GM12878 (cell line): ENCODE data around the gene HMG20B. TPM values are rescaled to one million over a fixed set of nuclear protein-coding genes. Genes with fewer than 3 reads are reported as not detected.

ENCODE experiments used
- ATAC-seq: fragments of 200-7000 bp; cut with Tn5 transposase; 3 replicates; pipeline ENCODE4 v1.9.1; 2020; ENCODE audit warnings: mild to moderate bottlenecking, moderate library complexity
- BruUV-seq: library from RNA; stranded (reverse); fragments of 400-500 nt; replicated peaks from 2 replicates; lab custom pipeline; 2021; lab: Mats Ljungman, UMichigan
- CTCF ChIA-PET: fragments of 300-600 bp; sonication (Branson Sonifier 250); formaldehyde crosslinking; extraction: SDS; loops from one replicate; lab custom pipeline; 2021; ENCODE audit warnings: inconsistent platforms; lab: Yijun Ruan, JAX
- POLR2A ChIA-PET: fragments of 350-600 bp; formaldehyde crosslinking; extraction: SDS; loops from one replicate; lab custom pipeline; 2021; ENCODE audit warnings: inconsistent platforms; lab: Charles Lee
- RAD21 ChIA-PET: fragments of 300-600 bp; sonication (Branson Sonifier 250); formaldehyde crosslinking; loops from one replicate; lab custom pipeline; 2023; ENCODE audit warnings: antibody characterized with exemption; ENCODE audit not compliant: unreplicated experiment; lab: Charles Lee
- SMC1A ChIA-PET: fragments of 300-600 bp; sonication (Branson Sonifier 250); formaldehyde crosslinking; loops from one replicate; lab custom pipeline; 2023; ENCODE audit not compliant: unreplicated experiment, uncharacterized antibody; lab: Charles Lee
- DNase-seq: peaks from one replicate; pipeline ENCODE4 v3.0.0-alpha.2; 2011; ENCODE audit warnings: low read depth, low spot score
- FAIRE-seq: peaks from 3 replicates; lab custom pipeline; 2011; peaks lifted over from hg19 to GRCh38; lab: Jason Lieb, UNC
- H2AFZ ChIP-seq: 2 replicates; pipeline ENCODE4 v1.6.0; 2011; ENCODE audit warnings: low read depth, low read length, control low read depth; ENCODE audit not compliant: control insufficient read depth
- H3K27ac ChIP-seq: 2 replicates; pipeline ENCODE4 v1.5.1; 2011; ENCODE audit warnings: control low read depth; ENCODE audit not compliant: control insufficient read depth, insufficient read depth
- H3K27me3 ChIP-seq, 2 experiments: replicated peaks in 1 of 2; 2 replicates each; pipeline versions ENCODE4 v1.6.0 to v1.6.1; 2011; ENCODE audit warnings: low read length in 1 of 2; ENCODE audit not compliant: control insufficient read depth in 2 of 2, insufficient read depth in 2 of 2
- H3K36me3 ChIP-seq, 2 experiments: 2 replicates each; pipeline ENCODE4 v1.5.1; 2011; ENCODE audit warnings: low read length in 1 of 2; ENCODE audit not compliant: control insufficient read depth in 2 of 2, insufficient read depth in 2 of 2
- H3K4me1 ChIP-seq: 2 replicates; pipeline ENCODE4 v1.6.1; 2011; ENCODE audit warnings: mild to moderate bottlenecking, low read length, moderate library complexity, mixed read lengths; ENCODE audit not compliant: control insufficient read depth, insufficient read depth
- H3K4me2 ChIP-seq: 2 replicates; pipeline ENCODE4 v1.6.0; 2011; ENCODE audit warnings: control low read depth; ENCODE audit not compliant: control insufficient read depth, insufficient read depth
- H3K4me3 ChIP-seq: fragments of 200-600 bp; sonication (generic); 2 replicates; pipeline ENCODE4 v1.5.1; 2016
- H3K79me2 ChIP-seq: 2 replicates; pipeline ENCODE4 v1.6.0; 2011; ENCODE audit warnings: low read length; ENCODE audit not compliant: control insufficient read depth, insufficient read depth
- H3K9ac ChIP-seq: 2 replicates; pipeline ENCODE4 v1.8.0; 2011; ENCODE audit warnings: low read length, control low read depth, mixed read lengths; ENCODE audit not compliant: control insufficient read depth, insufficient read depth
- H3K9me3 ChIP-seq: replicated peaks from 3 replicates; pipeline ENCODE4 v1.5.1; 2011; ENCODE audit warnings: mild to moderate bottlenecking, low read length; ENCODE audit not compliant: control insufficient read depth, insufficient read depth
- H4K20me1 ChIP-seq: 2 replicates; pipeline ENCODE4 v1.6.0; 2011; ENCODE audit not compliant: control insufficient read depth, insufficient read depth
- ELK1 ChIP-seq: IDR thresholded peaks from 2 replicates; pipeline ENCODE4 v1.6.1; 2012; ENCODE audit warnings: low read depth, low read length, improper control_type of control experiment
- IRF4 ChIP-seq: IDR thresholded peaks from 2 replicates; pipeline ENCODE4 v1.6.1; 2011; ENCODE audit warnings: low read depth, low read length
- MLLT1 ChIP-seq: fragments of 450-650 bp; IDR thresholded peaks from 2 replicates; pipeline ENCODE4 v1.6.1; 2016; ENCODE audit warnings: mild to moderate bottlenecking
- POLR2A ChIP-seq: IDR thresholded peaks from 2 replicates; pipeline ENCODE4 v1.6.1; 2011; ENCODE audit warnings: low read depth, mild to moderate bottlenecking, low read length
- SIN3A ChIP-seq: IDR thresholded peaks from 2 replicates; pipeline ENCODE4 v1.6.1; 2012; ENCODE audit warnings: low read depth, low read length, improper control_type of control experiment
- SREBF1 ChIP-seq: IDR thresholded peaks from 2 replicates; pipeline ENCODE4 v1.6.1; 2012; ENCODE audit warnings: mild to moderate bottlenecking, low read length
- SRF ChIP-seq, 2 experiments: IDR thresholded peaks; 2 replicates each; pipeline ENCODE4 v1.6.1; 2011; ENCODE audit warnings: low read depth in 2 of 2, low read length in 2 of 2, mild to moderate bottlenecking in 1 of 2, moderate library complexity in 1 of 2
- TARDBP ChIP-seq: IDR thresholded peaks from 2 replicates; pipeline ENCODE4 v1.6.1; 2016; ENCODE audit warnings: borderline replicate concordance
- ZBTB4 ChIP-seq: fragments of 450-650 bp; formaldehyde crosslinking; IDR thresholded peaks from 2 replicates; pipeline ENCODE4 v1.4.0; 2022; ENCODE audit warnings: mild to moderate bottlenecking, moderate library complexity
- WGBS: methylation state at CpG from one replicate; pipeline ENCODE4 v1.1.6; 2016; ENCODE audit warnings: low lambda C conversion rate; ENCODE audit not compliant: insufficient replicate concordance, insufficient coverage; ENCODE audit errors: missing lambda C conversion rate; 5-methylcytosine and 5-hydroxymethylcytosine counted together
- in situ Hi-C: fragments of 300-500 bp; cut with MboI; formaldehyde crosslinking; loops from 9 replicates; pipeline ENCODE4 v1.14.3; 2018; ENCODE audit warnings: mixed read lengths
- intact Hi-C: fragments of 100-400 bp; cut with micrococcal nuclease; formaldehyde crosslinking; loops from one replicate; pipeline ENCODE4 v1.14.2; 2022; ENCODE audit not compliant: unreplicated experiment
- polyA plus RNA-seq, 11 experiments: library from polyadenylated mRNA; depleted of rRNA in 4 of 11; unstranded in 6 of 11; stranded (reverse) in 5 of 11; fragments of >200 nt; fragmentation: Nextera tagmentation in 4 of 11; fragmentation: Illumina TruSeq in 1 of 11; extraction: Ambion mirVana in 4 of 11; extraction: Trizol in 1 of 11; gene quantifications; 1 replicate in 1 of 11; 2 replicates in 10 of 11; pipeline versions ENCODE4 v1.2.1 to v1.2.3, GENCODE V29; 2011 to 2016; ENCODE audit warnings: inconsistent platforms in 2 of 11, missing spikeins in 2 of 11, low read depth in 1 of 11
- total RNA-seq, 4 experiments: library from RNA; depleted of rRNA in 3 of 4; stranded (reverse); fragments of >200 nt in 3 of 4; fragmentation: Illumina TruSeq in 1 of 4; extraction: Trizol in 1 of 4; gene quantifications; 2 replicates each; pipeline versions ENCODE4 v1.2.1 to v1.2.3, GENCODE V29; 2013 to 2021

HMG20B gene
- total and polyA plus RNA-seq, 10 of the 15 experiments (the other 5 are each of a cell fraction or from before 2014, with no cell fraction given): 0.37 to 92.7 (median 47.0) TPM

- DNase-seq: no peak
Measured at GRCh38 chr19:3538258-3538929, 34.4 kb upstream of the HMG20B start.

More at GRCh38 chr19:3538258-3538929, 34.4 kb upstream of the HMG20B start:
- no peak overlapping the region for H3K4me2 ChIP-seq
- no peaks in the 10 kb centered on the region for H3K79me2 ChIP-seq
- peaks cover 7 to 9% of the 10 kb centered on the region in 2 experiments for H3K36me3 ChIP-seq
- no peaks in the 10 kb centered on the region for H3K4me1 ChIP-seq
- H3K27me3 ChIP-seq: no peaks in the 10 kb centered on the region
- FAIRE-seq: no peak
- intact Hi-C loops: no loop called here
- RAD21 ChIA-PET: no interaction called here
- 96% methylated on average over 25 of the region's 25 CpGs for WGBS
- no peak overlapping the region for H3K27ac ChIP-seq
- BruUV-seq: no TSS peak
- SMC1A ChIA-PET: no interaction called here
- H2AFZ ChIP-seq: no peak overlapping the region
- no peaks in the 10 kb centered on the region for H3K9me3 ChIP-seq
- CTCF ChIA-PET: interaction anchor here (0.9 to 1.1 kb wide), 2 partner anchors 10 to 32 kb away, joined by 3 read pairs; no protein-coding TSS in a partner anchor
- ATAC-seq: no peak
- POLR2A ChIA-PET: no interaction called here
- TF ChIP-seq POLR2A: peak; percentile 41; the same call in 1 of the 2 replicates
- no peak for TF ChIP-seq SRF (IDR thresholded peaks at IDR 0.05; ENCODE audit: low read depth in 2 of 2, low read length in 2 of 2)
- TF ChIP-seq MLLT1: no peak
- no peak for TF ChIP-seq SREBF1
- TF ChIP-seq ELK1: no peak
- no peak for TF ChIP-seq ZBTB4 (CRISPR knock-in tag)
- no peak for TF ChIP-seq SIN3A
- no peak for TF ChIP-seq TARDBP
- TF ChIP-seq IRF4: no peak
- in situ Hi-C loops: no loop called here
- H3K9ac ChIP-seq: no peak overlapping the region
- no peak overlapping the region for H3K4me3 ChIP-seq
- H4K20me1 ChIP-seq: no peaks in the 10 kb centered on the region
